ENCODE measurements around the gene RER1.

Gene RER1

DNA sequence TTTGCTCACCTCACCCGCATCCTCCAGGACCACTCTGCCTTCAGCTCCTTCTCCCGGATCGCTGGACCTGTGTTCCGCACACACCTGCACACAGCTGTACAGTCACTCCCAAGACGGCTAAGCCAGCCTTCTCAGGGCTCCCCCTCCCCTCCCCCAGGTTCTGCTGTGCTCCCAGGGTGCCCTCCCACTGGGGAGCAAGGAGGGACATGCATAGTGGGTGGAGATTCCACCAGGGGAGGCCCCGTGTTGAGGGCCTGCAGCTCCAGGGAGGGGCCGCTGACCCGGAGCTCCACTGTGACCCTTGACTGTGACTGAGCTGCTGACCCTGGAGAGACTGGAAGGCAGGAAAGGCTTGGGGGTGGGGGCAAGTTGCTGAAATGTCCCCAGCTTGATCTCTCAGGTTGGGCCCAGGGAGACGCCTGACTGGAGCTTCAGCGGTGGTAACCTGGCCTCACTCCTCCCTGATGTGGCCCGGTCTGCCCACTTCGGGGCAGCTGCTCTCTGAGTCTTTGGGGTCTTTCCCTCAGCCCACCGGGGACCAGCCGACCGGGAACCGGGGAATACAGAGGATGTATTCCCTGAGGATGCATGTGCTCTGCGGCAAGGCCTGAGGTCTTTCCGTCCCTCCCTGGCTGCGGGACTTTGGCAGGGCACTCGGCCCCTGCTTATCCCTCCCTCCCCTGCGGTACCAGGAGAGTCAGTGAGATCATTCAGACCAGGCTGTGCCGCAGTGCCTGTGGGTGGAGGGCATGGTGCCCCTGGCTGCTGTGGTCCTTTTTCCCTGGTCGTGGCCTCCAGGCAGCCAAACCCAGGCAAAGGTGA, 55.8 kb downstream of the RER1 start:
- DNase-seq (ENCODE audit: insufficient read length, low spot score), result no peak
- FAIRE-seq, result no peak
- no peak for TF ChIP-seq POLR2A (IDR thresholded peaks at IDR 0.05; ENCODE audit: low read depth, low read length)

DNA sequence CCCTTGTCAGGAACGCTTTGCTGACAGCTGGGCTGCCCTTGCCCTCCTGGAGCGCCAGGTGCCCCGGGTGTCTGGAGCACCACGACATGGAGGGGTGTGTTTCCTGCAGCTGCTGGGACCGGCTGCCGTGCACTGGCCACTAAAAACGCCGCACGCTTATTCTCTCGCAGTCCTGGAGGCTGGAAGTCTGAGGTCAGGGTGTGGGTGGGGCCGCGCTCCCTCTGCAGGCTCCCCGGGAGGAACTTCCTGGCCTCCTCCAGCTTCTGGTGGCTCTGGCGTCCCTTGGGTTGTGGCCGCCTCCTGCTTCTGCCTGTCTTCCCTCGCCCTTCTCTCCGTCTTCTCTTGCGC, 56.4 kb downstream of the RER1 start:
- no peak for FAIRE-seq
- DNase-seq (ENCODE audit: insufficient read length, low spot score), result no peak
- TF ChIP-seq POLR2A (IDR thresholded peaks at IDR 0.05; ENCODE audit: low read depth, low read length), result no peak

DNA sequence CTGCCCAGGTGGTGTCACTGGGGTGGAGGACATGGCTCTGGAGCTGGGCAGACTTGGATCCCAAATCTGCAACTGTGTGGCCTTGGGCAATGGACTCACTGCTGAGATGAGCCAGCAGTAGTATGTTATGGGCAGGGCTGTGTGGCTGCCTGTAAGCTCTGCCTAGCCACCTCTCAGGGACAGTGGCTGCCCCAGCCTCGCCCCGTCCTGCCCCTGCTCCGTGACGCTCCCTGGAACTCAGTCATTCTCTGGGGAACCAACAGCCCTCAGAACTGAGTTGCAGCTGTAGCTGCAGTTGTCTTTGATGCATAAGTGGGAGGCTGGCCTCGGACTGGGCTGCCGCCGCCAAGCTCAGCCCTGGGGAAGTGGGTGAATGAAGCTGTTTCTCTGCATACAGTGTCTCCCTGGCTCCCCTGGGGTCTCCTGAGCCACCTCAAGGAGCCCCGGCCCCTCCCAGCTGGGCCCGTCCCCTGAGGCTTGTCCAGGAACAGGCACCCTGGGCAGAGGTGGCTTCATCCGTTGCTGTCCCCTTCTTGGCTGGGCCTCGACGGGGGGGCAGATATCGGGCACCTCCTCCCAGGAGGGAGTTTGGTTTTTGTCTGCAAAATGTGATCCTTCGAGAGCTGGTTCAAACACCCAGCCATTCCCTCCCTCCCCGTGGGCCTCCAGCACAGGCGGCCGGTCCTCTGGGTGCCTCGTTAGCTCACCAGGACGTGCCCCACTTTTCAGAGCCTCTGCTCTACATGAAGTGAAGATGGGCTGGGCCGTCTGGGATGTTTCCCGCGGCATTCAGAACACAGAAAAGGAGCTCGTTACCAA, 58.2 kb downstream of the RER1 start:
- no peak for TF ChIP-seq POLR2A (IDR thresholded peaks at IDR 0.05; ENCODE audit: low read depth, low read length)
- no peak for FAIRE-seq
- no peak for DNase-seq (ENCODE audit: insufficient read length, low spot score)

GRCh38 chr1:2451741-2452140, 60.1 kb downstream of the RER1 start:
- peak; percentile 11 for FAIRE-seq
- TF ChIP-seq POLR2A (IDR thresholded peaks at IDR 0.05; ENCODE audit: low read depth, low read length), result no peak
- DNase-seq (ENCODE audit: insufficient read length, low spot score), result peak; percentile 96

- TF ChIP-seq POLR2A (IDR thresholded peaks at IDR 0.05; ENCODE audit: low read depth, low read length), result no peak
- FAIRE-seq, result no peak
- no peak for DNase-seq (ENCODE audit: insufficient read length, low spot score)
These were observed 60.7 kb downstream of the RER1 start for GRCh38 chr1:2452201-2452931.

DNA sequence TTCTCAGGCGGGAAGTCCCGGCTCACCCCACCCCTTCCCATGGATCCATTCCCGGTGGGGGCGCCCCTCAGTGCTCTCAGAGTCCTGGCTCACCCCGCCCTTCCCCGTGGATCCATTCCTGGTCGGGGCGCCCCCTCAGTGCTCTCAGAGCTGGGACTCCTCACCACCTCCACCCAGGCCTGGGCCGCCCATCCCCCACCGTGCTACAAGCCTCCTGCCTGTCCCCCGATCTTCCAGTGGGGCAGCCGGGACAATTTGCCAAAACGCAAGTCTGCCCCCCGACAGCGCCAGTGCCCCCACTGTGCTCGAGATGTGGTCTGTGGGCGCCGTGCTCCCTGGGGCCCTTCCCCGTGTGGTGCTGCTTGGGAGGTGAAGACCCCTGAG, 61.3 kb downstream of the RER1 start:
- DNase-seq (ENCODE audit: insufficient read length, low spot score) (no peak), FAIRE-seq (no peak)
- no peak for TF ChIP-seq POLR2A (IDR thresholded peaks at IDR 0.05; ENCODE audit: low read depth, low read length)

GRCh38 chr1:2454227-2454626, 62.6 kb downstream of the RER1 start:
- DNase-seq (ENCODE audit: insufficient read length, low spot score) (no peak), FAIRE-seq (no peak)
- no peak for TF ChIP-seq POLR2A (IDR thresholded peaks at IDR 0.05; ENCODE audit: low read depth, low read length)

Data from H54 (cell line).